Effector CD8-positive, alpha-beta T cell (primary cell): Measurements from ENCODE around the gene PTPRS.
A peak's percentile ranks its signal among the peaks of the same experiment; 100 is the strongest.

ENCODE experiments used
- DNase-seq: peaks from one replicate; lab custom pipeline; 2025; lab: John Stamatoyannopoulos, UW

PTPRS gene

DNA sequence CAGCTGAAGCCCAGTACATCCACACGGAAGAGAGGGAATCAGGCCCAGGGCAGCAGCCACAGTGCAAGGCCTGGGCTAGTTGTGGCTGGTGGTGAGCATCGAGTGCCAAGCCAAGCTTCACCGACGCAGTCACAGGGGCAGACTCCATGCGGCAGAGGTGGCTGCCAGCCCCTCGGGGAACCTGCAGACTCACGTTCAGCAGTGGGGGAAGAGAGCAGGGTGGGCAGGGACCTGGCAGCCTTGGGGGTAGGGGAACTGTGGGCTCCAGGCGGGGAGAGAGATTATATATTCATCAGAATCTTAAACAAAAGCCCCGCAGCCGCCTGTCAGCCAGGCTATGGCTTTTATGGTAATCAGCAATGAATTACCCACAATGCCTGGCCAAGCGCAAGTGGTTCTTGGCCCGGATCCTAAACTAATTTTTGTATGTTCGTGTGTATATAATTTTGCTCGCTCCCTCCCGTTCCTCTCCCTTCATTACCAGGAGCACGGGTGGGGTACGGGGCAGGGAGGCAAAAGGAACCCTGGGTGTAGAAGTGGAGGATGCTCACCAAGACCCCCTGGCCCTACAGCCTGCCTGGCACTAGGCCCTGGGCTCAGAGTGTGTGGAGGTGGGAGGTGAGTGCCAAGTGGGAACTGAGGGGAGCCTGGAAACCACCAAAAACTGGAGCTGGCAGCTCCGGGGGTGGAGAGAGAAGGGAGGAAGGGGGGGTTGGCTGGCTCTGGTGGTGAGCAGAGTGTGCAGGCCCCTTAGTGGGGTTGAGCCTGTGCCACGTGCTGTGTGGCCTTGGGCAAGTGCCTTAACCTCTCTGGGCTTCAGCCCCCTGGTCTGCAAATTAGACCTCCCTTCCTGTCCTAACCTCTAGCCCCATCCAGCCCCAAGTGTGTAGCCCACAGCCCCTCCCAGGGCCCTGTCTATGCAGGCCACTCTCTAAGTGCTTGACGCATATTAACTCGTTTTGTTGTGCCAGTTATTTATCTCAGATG lies 31.9 kb downstream of the PTPRS start:
- DNase-seq, result no peak

DNA sequence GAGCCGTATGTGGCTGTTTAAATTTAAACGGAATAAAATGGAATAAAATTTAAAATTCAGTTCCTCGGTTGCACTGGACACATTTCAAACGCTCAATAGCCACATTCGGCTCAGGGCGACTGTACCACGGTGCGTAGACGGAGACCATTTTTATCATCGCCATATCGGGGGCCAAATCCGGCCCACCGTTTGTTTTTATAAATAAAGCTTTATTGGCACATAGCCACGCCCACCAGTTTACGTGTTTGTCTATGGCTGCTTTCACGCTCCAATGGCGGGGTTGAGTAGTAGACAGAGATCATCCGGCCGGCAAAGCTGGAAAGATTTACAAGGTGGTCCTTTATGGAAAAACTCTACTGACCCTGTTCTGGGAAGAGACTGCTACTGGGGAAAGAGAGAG lies 33.0 kb downstream of the PTPRS start:
- DNase-seq, result no peak

DNA sequence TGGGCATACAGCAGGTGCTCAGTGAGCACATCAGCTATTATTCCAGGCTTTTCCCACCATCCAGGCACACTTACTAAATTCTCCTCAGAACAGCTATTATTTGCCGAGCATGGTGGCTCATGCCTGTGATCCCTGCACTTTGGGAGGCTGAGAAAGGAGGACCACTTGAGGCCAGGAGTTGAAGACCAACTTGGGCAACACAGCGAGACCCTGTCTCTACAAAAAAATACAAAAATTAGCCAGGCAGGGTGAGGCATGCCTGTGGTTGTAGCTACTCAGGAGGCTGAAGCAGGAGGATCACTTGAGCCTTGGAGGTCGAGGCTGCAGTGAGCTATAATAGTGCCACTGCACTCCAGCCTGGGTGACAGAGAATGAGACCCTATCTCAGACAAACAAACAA lies 35.4 kb downstream of the PTPRS start:
- DNase-seq, result no peak

DNA sequence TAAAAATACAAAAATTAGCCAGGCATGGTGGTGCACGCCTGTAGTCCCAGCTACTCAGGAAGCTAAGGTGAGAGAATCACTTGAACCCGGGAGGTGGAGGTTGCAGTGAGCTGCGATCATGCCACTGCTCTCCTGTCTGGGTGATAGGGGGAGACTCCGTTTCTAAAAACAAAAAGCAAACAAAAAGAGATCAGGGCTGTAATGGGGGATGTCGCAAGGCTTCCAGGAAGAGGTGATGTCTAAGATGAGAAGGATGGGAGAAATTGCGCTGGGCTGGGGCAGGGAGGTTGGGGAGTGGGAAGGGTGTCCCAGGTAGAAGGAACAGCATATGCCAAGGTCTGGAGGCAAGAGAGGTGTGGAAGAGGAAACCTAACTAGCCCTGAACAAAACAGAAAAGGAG lies 36.1 kb downstream of the PTPRS start:
- no peak for DNase-seq

DNA sequence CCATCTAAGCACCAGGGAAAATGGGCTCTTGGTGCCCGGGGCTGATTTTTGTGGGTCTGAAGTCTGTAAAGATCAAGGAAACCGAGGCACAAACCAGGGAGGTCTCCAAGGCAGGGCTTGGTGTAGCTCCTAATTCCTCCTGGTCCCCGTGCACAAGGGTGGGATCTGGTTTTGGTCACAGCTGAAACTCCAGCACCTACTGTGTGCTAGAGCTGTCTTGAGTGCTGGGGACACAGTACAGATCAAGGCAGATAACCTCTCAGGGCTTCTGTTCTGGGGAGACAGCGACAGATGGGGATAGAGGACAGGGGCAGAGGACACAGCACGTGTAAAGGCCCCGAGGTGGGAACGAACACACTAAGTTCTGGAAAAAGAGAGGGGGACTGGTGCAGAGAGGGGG lies 37.4 kb downstream of the PTPRS start:
- no peak for DNase-seq

DNA sequence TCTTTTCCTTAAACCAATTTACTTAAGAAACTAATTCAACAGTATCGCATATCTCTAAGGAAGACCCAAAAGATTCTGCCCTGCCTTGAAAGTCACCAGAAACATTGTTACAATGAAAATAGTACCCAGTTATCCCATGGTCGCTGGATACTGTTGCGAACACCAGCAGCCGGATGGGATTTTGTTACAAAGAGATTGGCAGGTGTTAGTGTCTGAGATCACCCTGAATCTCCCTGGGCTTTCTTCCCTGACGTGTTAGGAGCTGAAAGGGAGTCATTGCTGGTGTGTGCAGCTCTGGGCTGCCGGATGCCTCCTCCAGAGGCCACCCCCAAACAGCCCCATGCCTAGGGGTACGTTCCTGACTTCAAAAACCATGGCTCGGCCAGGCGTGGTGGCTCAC lies 38.2 kb downstream of the PTPRS start:
- no peak for DNase-seq

DNA sequence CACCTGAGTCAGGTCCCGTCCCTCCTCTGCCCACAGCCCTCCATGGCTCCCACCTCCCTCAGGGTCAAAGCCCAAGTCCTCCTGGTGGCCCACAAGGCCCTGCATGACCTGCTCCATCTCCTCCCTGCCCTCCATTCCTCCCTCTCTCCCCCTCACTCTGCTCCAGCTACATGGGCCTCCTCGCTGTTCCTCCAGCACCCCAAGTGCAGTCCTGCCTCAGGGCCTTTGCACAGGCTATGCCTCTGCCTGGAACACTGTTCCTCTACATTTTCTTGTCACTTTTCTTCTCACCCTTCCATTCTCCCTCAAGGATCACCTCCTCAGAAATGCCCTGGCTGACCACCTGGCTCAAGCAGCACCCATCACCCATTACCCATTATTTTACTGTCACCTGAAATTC lies 41.5 kb downstream of the PTPRS start:
- DNase-seq, result no peak

DNA sequence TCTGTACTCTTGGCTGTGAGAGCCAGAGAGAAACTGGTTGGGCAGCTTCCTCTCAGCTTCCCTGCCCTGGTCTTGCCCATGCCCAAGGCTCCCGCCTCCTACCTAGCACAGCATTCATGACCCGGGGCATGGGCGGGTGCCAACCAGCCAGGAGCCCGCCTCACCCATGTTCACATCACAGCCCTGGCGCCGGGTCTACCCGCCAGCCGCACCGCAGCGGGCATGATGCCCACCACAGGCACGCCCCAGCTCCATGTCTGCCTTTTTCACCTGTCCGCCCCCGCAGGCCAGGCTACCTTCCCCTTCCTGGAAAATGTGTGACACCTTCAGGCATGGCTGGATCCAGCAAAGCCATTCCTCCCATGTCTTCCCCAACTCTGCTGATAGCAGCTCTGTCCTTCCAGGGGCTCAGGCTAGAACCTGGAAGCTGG lies 42.1 kb downstream of the PTPRS start:
- no peak for DNase-seq

DNA sequence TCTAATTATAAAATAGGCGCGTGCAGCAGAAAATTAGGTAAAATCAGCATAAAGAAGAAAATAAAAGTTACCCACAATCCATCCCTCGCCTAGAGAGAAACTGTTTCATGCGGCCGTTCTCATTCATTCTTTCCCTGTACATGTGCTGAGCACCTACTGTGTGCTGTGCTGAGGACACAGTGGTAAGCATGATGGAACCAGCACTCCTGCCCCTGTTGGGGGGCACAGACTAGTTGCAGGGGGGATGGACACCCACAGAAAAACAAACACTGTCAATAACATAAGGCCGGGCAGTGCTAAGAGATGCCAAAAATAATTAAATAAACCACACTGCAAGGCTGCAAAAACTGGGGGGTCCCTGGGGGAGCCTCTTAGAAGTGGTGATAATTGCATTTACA lies 43.3 kb downstream of the PTPRS start:
- DNase-seq, result no peak

DNA sequence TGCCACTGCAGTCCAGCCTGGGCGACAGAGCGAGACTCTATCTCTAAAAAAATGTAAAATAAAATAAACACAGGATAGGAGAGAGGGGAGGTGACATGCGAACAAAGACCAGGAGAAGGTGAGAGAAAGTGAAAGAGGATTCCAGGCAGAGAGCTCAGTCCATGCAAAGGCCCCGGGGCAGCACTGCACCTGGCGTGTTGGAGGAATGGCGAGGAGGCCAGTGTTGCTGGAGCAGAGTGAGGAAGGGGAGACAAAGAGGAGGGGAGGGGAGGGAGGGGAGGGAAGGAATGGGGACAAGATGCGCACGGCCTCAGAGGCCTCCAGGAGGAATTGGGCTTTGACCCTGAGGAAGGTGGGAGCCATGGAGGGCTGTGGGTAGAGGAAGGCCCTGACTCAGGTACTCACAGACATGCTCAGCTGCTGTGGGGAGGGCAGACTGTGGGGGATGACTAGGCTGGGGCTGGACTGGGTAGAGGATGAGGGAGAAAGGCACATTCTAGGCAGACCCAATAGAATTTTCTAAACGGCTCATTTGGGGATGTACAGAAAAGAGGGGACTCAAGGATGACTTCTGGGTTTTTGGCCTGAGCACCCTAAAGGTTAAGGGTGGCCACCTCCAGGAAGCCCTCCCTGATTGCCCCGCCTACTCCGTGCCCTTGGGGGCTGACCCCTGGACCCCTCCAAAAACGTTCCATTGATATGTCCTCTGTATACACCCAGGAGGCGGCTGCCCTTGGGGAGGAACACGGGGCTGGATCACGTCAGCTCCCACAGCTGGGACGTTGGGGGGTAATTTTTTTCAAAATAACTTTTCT lies 43.9 kb downstream of the PTPRS start:
- DNase-seq, result no peak

DNA sequence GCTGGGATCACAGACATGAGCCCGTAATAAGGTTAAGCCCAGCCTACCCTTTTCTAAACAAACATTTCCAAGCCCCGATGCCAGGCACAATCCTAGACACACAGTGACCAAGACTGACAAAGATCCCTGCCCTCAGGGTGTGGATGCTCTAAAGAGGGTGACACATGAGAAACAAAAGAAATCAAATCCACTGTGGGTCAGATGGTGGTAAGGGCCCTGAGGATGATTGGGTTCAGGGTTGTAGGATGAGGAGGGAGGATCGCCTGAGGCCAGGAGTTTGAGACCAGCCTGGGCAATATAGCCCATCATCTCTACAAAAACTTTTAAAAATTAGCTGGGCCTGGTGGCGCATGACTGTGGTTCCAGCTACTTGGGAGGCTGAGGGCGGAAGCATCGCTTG lies 44.6 kb downstream of the PTPRS start:
- DNase-seq, result no peak

DNA sequence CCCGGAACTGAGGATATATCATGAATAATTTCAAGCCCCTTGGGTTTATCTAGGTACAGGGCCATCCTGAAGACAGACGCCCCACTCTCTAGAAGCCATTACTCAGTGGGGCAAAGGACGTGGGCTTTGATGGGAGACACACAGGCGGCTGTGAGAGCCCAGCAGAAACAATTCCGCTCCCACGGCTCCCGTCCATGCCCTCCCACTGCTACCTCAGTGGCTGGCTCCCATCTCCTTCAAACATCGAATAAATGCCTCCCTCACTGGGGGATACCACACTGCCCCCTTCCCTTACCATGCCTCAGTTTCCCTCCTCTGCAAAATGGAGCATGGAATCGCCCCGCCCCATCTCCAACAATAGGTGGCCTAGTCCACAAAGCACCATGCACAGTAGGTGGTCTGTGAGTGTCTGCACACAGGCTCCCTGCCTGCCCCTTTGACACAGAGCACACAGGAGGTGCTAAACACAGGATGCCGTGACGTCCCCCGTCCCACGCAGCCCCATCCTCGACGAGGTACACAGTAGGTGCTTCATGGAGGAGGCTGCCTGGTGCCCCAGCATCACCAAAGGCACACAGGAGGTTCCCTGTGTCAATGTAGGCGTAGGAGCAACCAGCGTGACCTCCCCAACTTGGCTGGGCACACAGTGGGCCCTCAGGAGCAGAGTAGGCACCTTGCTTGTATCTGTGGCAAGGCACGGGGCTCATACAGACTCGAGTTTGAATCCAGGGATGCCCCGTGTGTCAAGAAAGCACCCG lies 46.0 kb downstream of the PTPRS start:
- no peak for DNase-seq

DNA sequence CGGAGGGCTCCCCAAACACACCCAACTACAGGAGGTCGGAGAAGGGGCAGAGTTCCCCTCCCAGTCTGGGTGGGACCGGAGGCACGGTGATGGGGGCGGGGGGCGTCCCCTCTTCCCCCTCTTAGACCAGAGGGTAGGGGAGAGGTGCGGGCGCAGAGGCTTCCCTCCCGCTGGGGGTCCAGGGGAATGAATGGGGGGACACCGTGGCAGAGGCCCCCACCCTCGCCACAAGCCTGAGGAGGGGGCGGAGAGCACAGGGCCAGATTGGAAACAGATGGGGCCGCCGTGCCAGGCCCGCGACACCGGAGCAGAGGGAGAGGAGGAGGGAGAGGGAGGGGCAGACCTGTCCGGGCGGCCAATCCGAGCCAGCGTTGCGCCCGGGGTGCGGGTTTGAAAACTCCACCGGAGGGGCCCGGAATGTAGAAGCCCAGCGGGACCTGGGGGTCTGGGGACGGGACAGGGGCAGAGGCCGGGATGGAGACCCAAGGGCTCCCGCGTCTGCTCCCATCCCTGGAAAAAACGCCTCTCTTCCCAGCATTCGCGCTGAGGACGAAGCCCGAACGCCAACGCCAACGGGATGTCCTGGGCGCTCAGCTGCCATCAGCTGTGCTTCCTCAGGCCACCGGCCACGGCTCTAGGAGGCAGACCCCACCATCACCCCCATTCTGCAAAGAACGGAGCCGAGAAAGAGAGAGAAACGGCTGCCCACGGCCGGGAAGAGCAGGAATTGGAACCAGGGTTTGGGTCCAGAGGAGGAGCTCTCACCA lies 46.8 kb downstream of the PTPRS start:
- no peak for DNase-seq

DNA sequence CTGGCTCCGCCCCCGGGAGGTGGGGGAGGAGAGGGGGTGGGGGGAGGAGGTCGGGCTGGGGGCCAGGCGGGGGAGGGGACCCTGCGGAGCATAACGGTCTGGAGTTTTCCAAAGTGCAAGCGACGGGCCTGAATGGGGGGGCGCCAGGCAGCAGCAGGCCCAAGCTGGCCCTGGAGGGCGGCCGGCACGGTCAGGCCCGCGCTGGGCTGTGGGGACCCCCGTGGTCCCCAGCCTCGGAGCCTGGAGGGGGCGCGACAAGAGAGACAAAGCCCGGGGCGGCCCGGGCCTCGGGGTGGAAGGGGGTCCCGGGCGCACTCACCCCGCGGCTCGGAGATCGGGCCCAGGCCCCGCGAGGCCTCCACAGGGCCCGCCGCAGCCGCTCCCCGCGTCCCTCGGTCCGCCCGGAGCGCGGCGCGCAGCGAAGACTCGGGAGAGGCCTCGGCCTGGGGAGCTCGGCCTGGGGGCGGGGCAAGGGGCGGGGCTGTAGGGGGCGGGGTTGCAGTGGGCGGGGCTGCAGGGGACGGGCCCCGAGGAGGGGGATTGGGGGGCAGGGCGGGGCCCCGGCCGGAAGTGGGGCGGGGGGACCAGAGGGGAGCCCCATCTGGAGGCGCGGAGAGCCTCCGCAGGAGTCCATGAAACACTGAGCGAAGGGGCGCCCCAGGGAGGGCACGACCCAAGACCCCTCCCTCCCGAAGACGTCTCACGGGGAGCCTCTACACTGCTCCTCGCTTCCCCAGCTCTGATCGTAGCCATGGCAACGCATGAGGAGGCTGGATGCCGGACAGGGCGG lies 47.6 kb downstream of the PTPRS start:
- DNase-seq, result peak; percentile 70

DNA sequence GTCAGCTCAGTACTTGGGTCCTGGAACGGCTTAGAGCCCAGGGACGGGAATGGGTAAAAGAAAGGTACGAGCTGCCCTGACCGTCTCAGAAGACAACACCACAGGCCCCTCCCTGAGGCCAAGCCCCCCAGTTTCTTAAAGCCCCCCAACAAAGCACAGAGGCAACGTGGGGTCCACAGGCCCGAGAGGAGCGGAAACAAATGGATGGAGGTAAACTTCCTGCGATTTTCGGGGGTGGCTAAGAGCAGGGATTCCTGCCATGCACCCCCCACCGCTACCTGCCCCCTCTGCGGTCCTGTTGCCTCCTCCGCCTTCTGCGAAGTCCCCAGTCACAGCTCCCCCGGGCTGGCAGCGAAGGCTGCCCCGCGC lies 48.2 kb downstream of the PTPRS start:
- peak; percentile 16 for DNase-seq

DNA sequence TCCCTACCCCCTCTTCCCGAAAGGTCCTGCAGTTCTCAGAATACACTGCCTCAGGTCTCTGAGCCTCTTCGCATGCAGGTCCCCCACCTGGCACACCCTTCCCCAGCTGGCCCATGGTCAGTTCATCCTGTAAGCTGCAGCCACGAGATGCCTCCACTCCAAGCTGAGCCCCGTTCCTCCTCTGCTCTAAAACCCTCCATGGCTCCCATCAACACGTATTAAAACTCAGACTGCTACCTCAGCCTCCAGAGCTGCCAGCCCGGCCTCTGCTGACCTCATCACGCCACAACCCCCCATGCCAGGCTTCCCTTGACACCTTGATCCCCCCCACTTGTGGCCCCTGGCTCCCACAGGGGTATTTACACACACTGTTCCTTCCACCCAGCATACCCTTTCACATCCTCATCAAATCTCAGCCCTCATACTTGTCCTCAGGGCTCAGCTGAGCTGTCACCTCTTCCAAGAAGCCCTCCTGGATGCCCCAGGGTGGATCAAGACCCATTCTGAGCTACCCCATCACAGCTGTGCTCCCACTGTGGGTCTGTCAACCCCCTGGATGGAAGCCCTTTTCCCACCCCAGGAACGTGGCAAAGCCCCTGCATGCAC lies 48.9 kb downstream of the PTPRS start:
- no peak for DNase-seq
